GM21390 (cell line): ENCODE data around the gene ZNF618.

ENCODE experiments used
- ATAC-seq: cut with Tn5 transposase; IDR thresholded peaks from one replicate; pipeline ENCODE4 v1.9.1; 2021; ENCODE audit not compliant: unreplicated experiment

Gene ZNF618

DNA sequence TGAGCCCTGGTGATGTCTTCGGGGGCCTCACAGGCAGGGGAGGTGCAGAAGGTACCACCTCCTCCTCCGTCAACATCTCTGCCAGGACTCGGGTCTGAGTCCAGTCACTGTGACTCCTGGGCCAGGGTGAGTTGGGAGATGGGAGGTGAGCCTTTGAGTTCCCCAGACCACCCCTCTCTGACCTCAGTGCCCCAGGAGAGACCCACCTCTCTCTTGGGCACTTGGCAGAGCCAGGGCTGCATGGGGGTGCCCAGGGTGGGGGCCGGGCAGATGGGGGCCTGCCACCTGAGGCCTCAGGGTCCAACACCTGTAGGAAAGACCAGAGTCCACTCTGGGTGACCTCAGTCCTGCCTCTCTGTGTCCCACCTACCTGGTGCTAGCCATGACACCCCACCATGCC, 216.2 kb downstream of the ZNF618 start:
- no peak for ATAC-seq

- no peak for ATAC-seq
Observed at GRCh38 chr9:114093031-114093471, 216.9 kb downstream of the ZNF618 start.

DNA sequence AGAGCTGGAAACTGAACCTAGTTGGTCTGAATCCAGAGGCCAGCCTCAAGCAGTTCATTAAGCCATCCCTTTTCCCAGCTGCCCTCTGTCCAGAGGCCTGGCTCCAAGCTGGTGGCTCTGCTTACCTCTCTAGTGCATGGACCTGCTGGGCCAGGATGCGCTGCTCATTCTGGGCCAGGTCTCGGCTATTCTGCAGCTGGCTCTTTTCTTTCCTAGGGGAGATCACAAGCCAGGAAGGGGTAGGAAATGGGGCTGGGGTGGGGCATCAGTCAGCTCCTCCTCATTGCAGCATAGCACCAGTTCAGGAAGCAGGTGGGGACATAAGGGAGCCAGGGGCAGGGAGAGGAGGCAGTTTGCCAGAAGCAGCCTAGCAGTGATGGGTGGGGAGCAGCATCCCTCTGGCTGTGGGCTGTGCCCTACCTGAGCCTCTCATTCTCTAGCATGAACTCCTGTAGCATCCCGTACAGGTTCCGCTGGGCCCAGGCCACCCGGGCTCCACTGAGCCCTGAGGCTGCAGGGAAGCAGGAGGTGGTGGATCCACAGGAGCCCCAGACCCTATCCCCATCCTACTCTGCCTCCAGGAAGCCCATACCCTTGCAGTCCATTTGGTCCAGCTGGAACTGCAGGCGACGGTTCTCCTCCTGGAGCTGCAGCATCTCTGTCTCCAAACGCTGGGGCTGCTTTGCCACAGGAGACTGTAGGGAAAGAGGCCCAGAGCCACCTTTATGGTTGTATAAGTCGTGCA, 217.8 kb downstream of the ZNF618 start:
- no peak for ATAC-seq

DNA sequence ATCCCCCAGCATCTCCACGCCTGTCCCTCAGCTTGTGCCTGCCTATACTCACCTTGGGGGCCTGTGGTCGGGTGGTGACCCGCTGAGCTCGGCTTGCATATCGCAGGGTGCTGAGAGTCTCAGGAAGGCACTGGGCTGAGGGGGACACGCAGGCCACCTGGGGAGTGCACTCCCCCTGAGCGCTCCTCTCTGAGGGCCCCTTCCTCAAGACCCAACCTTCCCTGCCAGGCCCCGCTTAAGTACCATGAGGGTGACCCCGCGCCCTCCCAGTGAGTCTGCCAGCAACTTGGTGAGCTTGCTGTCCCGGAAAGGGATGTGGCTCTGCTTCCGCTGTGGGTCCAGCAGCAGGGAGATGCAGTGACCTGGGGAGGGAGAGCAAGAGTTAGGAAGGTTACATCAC, 218.9 kb downstream of the ZNF618 start:
- no peak for ATAC-seq

GRCh38 chr9:114096041-114096511, 220.0 kb downstream of the ZNF618 start:
- ATAC-seq, result no peak

- ATAC-seq, result no peak
Observed at GRCh38 chr9:114096866-114097612, 220.9 kb downstream of the ZNF618 start.

- ATAC-seq, result no peak
Observed at GRCh38 chr9:114097613-114098020, 221.5 kb downstream of the ZNF618 start.

DNA sequence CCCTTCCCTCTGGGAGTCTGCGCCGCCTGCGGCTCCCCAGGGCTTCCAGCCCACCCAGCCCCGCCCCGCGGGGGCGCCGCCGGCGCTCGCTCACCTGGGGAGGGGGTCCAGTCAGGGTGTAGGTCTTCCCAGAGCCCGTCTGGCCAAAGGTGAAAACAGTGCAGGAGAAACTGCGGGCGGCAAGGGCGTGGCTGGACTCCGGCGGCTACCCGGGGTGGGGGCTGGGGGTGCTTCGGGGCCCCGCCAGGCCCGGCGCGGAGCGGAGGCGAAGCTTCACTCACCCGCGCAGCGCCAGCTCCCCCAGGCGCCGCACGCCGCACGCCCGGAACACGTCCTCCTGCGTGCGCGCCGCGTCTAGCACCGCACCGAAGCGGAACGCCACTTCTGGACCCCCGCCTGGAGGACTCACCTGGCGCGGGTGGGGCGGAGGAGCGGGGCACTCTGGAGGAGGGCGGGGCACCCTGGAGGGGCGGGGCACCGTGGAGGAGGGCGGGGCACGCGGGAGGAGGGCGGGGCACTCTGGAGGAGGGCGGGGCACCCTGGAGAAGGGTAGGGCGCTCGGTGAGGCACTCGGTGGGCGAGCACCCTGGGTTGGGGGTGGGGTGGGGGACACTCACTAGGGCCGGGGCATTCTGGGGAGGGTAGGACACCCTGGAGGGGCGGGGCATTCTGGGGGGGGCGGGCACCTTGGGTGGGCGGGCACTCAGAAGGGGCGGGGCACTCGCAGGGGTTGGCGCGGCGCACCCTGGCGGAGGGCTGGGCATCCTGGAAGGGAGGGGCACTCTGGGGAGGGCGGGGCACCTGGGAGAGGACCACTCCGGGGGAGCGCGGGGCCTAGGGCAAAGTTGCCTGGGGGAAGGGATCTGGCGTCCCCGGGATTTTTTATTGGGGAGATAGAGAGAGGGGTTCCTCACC, 222.2 kb downstream of the ZNF618 start:
- no peak for ATAC-seq

DNA sequence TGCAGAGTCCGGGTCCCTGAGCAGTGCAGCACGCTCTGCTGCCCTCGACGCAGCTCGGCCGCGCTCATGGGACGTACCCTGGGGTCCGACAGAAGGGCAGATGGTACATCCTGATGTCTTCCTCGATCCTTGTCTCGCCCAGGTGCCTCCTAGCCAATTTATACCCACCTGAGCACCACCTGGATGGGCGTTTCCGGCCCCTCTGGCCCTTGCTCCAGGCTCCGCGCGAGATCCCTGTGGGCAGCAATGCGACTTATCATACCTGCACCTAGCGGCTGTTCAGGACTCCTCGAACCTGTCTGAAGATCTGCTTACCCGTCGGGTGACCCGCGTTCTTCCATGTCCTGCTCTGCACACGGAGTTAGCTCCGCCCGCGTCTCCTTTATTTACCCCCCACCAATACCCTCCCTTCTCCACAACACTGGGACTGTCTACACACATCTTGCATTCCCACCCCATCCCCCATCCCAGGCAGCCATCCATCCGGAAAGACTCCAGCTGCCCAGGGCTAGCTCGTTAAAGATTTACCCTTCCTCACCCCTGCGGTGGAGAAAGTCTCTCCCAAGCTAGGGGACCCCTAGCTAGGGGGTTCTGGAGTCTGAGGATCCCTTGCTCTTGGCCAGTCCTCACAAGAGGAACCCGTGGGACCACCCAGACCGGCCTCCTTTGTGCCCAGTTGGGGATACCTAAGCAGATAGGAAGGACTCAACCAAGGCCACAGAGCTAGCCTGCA, 223.0 kb downstream of the ZNF618 start, which contains the start of gene KIF12:
Gene KIF12, minus strand, starts transcription at position 357 of the 733 bp plus-strand sequence. Its CDS starts 16 bp downstream, at position 341.
- ATAC-seq, result no peak

- no peak for ATAC-seq
Observed at GRCh38 chr9:114099669-114100270, 223.7 kb downstream of the ZNF618 start.

GRCh38 chr9:114100536-114100935, 224.4 kb downstream of the ZNF618 start:
- no peak for ATAC-seq

DNA sequence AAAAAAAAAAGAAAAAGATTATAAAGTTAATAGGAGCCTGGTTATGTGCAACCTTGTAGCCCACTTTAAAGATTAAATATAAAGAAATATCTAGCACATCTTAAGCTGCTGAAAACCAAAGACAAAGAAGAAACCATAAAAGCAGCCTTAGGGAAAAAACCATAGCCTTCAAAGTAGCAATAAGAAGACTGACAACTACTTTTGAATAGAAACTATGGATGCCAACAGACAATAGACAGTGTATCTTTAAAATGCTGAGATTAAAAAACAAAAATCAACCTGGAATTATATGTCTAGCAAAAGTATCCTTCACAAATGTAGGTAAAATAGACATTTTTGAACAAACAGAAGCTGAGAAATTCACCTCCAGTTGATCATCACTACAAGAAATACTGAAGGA, 226.4 kb downstream of the ZNF618 start:
- no peak for ATAC-seq

DNA sequence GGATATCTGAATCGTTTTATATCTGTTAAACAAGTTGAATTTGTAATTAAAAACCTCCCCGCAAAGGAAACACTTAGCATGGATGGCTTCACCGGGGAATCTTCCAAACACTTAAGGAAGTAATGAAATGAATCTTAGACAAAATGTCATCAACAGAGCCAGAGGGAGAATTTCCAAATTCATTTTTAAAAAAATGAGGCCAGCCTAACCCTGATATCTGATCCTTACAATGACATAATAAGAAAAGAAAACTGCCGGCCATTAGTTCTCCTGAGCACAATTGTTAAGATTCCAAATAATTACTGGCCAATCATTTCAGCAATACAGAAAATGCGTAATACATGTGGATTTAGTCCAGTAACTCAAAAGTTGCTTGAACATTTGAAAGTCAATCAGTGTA, 229.1 kb downstream of the ZNF618 start:
- ATAC-seq, result no peak
